RCC 7860 (cell line): ENCODE measurements around the gene HIVEP3.

Experiments
- DNase-seq: peaks from one replicate; pipeline ENCODE4 v3.0.0-alpha.2; 2015; ENCODE audit warnings: low spot score
- FAIRE-seq: peaks from 2 replicates; lab custom pipeline; 2012; peaks lifted over from hg19 to GRCh38; lab: Jason Lieb, UNC

HIVEP3 gene

GRCh38 chr1:41738006-41738405, 180.7 kb downstream of the HIVEP3 start:
- FAIRE-seq: no peak
- no peak for DNase-seq

DNA sequence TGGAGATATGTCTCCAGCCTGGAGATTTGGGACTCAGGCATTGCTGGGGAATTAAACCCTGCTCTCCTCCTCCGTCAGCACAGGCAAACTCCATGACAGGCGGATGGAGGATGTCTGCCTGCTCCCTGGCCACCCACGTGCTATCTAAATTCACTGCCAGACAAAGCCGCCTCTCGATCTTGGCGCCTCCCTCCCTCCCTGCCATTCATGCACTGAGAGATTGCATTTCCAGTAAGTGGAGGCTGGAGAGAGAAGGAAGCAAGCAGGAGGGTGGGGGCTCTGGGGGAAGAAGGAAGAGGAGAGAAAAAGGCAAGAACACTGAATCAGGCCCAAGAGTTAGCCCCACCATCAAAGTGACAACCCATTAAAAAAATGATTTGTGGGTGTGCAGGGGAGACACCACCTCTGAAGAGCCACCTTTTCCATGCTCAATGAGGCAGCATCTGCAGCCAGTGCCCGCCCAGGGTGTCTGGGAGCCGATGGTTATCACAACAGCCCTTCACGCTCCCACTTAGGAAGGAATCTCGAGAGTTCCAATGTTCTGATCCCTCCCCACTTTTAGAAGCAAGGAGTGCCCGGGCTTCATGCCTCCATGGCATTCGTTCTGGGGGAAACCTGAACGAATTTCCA, 183.0 kb downstream of the HIVEP3 start:
- FAIRE-seq (no peak), DNase-seq (no peak)

DNA sequence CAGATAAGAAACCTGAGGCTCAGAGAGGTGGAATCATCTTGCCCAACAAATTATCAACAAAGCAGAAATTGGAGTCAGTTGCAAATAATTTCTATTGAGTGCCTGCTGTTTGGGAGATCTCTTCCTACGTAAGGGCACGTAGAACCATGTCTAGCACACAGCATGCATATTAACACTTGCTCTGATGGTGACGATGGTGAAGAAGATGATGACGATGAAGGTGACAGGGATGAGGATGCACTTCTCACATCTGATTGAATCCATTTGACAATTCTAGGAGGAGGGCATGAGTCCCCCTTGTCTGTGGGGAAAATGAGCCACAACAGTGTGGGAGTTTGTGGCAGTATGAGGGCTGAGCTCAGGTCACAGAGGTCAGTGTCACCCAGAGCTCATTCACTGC, 183.6 kb downstream of the HIVEP3 start:
- DNase-seq (no peak), FAIRE-seq (no peak)

GRCh38 chr1:41734201-41734970, 184.3 kb downstream of the HIVEP3 start:
- FAIRE-seq: no peak
- no peak for DNase-seq

GRCh38 chr1:41733725-41734124, 185.0 kb downstream of the HIVEP3 start:
- DNase-seq (no peak), FAIRE-seq (no peak)

GRCh38 chr1:41733021-41733420, 185.7 kb downstream of the HIVEP3 start:
- no peak for DNase-seq
- FAIRE-seq: no peak

- DNase-seq: no peak
- FAIRE-seq: no peak
Measured at GRCh38 chr1:41731516-41732030, 187.1 kb downstream of the HIVEP3 start.

DNA sequence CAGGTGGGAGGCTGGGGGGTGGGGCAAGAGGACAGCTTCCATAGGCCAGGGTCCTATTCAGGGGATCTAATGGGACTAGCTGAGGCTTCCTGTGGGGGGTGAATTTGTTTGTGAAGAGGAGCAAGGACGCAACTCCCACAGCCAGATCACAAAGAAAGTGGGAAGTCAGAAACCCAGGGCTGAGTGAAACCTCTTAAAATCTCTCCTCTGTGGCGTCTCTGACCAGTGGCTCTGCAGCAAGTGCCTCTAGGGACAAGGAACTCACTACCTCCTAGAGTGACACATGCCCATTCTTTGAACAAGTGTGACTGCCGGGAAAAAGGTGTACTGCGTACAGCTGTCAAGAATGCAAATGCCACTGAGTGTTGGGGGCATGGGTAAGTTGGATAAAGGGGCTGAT, 187.9 kb downstream of the HIVEP3 start:
- no peak for DNase-seq
- FAIRE-seq: no peak

DNA sequence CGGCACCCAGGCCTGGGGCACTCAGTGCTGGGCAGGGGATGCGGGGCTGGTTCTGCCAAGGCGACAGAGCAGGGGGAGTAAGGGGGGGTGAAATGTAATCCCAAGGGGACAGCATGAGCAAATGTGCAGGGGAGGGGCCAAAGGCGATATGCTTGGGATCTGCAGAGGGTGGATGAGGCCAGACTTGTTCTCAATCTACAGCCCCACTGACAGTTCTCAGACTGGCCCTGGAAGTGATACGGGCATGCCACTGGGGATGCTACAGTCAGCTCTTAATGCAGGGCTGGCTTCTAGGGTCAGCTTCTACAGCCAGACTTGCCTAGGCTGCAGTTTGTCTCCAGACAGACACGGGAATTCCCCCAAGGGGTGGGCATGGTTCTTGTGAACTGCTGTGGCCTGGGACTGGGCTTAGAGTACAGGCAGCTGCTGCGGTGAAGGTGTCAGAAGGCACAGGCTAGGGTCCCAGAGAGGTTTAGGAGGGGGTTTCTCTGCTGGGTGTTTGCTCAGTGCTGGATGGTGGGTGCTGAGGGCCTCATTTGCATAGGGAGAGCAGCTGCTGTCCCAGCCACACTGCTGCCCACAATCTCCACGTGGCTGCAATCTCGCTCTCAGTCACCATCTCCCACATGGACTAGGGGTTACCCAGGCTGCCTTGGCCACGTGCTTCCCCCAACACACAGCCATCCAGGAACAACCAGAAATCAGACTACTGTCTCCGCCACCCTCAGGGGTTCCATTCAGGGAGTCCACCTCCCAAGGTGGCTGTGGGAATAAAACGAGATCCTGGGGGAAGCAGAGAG, 190.1 kb downstream of the HIVEP3 start:
- DNase-seq (no peak), FAIRE-seq (no peak)

DNA sequence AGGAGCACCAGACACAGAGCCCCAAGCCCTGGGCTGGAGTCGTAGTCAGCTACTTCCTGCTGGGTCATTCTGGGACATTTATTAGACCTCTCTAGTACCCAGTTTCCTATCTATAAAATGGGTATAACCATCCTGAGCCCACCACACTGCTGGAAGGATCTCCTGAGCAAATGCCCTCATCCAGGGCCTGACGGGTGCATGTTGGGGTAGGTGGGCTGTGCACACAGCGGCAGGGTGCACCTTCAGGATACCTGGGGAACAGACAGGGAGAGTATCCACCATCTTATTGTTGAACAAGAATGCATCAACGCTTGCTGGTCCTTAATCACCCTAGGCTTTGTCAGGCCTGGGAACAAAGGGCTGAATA, 191.0 kb downstream of the HIVEP3 start:
- no peak for FAIRE-seq

DNA sequence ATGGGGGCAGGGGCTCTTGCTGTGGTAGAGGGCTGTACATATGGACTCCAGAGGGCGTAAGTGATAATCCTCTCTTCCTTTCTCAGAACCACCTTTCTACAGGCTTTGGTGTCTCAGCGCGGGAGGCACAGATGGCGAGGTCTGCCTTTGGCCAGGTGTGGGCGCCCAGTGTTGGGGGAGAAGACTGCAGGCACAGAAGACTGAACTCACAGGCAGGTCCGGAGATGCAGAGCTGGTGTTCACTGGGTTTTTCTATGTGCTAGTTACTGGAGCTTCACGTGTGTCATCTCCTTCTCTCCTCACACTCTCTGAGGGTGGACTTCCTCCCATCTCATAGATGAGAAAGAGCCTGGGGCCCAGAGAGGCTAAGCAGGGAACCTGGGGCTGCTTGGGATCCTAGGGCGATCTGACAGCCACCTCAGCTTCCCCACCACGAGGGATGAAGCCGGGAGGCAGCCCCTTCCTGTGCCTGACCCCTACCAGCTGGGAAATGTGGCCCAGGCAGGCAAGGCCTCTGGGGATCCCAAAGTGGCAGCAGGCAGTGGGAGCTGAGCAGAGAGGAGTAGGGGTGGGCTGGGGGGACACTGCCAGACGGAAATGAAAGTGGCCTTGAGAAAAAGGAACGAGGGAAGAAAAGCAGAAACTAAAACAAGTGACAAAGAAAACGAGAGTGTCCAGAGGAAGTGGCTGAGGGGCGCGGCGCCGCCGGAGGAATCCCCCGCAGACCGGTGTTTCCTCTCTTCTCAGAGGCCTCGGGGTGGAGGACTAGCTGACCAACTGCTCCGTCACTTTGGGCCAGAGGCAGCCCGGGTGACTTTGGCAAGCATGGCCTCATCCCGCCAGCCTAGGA, 191.6 kb downstream of the HIVEP3 start:
- DNase-seq (no peak), FAIRE-seq (no peak)

More for the DNA sequence above, 191.0 kb downstream of the HIVEP3 start:
- no peak for DNase-seq

GRCh38 chr1:41726292-41726691, 192.4 kb downstream of the HIVEP3 start:
- no peak for FAIRE-seq
- no peak for DNase-seq

DNA sequence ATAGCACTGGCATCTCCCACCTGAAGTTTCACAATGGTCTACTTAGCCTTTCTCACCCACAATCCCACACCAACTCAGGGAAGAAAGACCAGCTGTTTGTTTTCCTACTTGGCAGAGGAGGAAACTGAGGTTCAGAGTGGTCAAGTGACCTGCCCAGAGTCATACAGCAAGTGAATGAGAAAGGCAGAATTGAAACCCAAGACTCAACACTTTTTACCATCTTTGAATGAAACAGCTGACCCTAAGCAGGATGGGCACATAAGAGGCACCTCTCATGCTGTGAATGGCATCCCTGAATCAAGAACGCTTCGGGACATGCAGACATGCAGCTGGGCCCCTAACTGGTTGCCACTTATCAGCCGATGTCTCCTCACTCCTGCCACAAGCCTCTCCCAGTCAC, 193.8 kb downstream of the HIVEP3 start:
- no peak for DNase-seq
- no peak for FAIRE-seq

DNA sequence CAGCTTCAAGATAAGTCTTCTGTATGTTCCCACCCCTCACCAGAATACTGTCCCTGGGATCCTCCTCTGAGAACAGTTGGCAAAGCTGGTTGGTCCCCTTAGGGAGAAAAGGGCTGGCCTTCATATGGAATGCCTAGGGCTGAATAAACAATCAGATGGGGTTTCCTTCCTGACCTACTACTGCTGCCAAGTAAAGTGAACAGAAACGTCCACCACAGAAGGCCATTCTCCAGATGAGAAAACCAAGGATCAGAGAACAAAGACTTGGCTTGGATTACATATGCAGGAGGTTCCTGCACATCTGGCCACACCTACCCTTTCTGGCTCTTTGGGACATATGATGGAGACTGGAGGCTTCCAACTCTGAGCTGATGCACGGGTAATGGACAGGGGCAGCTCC, 194.5 kb downstream of the HIVEP3 start:
- FAIRE-seq: no peak

GRCh38 chr1:41723786-41724185, 194.9 kb downstream of the HIVEP3 start:
- FAIRE-seq (no peak), DNase-seq (no peak)

More for the DNA sequence above, 194.5 kb downstream of the HIVEP3 start:
- DNase-seq: no peak

DNA sequence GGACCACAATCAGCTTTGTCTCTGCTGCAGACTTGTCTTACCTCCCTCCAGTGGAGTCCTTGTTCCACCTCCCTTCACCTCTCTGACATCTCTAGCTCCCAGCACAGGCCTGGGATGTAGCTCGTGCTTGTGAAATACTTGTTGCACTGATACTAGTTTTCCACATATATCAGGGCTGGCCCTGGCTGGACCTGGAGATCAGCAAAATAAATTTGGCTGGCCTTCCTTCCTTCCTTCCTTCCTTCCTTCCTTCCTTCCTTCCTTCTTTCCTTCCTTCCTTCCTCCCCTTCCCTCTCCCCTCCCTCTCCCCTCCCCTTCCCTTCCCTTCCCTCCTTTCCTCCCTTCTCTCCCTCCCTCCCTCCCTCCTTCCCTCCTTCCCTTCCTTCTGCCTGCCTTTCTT, 196.5 kb downstream of the HIVEP3 start:
- DNase-seq: no peak
- FAIRE-seq: no peak

DNA sequence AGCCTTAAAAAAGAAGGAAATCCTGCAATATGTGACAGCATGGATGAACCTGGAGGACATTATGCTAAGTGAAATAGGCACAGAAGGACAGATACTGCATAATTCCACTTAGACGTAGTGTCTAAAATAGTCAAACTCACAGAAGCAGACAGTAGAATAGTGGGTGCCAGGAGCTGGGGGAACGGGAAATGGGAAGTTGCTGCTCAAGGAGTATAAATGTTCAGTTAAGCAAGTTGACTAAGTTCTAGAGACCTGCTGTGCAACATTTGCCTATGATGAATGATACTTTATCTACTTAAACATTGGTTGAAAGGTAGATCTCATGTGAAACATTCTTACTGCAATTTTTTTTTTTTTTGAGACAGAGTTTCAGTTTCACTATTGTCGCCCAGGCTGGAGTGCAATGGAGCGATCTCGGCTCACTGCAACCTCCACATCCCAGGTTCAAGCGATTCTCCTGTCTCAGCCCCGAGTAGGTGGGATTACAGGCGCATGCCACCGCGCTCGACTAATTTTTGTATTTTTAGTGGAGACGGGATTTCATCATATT, 197.8 kb downstream of the HIVEP3 start:
- DNase-seq (no peak), FAIRE-seq (no peak)

DNA sequence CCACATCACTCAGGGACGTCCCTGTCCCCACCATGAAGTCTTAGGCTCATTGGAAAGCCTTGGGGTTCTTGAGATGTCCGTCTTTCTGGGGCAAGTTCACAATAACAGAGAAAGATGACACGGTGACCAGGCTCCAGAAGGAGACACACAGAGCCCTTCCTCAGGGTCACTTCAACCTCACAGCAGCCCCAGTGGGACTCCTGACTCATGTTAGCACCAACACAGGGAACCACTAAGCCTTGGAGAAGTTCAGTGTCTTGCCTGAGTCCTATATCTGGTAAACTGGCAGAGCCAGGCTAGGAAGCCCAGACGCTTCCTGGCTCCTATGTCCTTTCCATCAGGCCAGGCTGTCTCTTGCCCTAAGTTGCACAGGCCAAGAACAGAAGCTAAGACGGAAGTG, 199.1 kb downstream of the HIVEP3 start:
- DNase-seq (no peak), FAIRE-seq (no peak)

GRCh38 chr1:41719128-41719527, 199.6 kb downstream of the HIVEP3 start:
- DNase-seq (no peak), FAIRE-seq (no peak)

DNA sequence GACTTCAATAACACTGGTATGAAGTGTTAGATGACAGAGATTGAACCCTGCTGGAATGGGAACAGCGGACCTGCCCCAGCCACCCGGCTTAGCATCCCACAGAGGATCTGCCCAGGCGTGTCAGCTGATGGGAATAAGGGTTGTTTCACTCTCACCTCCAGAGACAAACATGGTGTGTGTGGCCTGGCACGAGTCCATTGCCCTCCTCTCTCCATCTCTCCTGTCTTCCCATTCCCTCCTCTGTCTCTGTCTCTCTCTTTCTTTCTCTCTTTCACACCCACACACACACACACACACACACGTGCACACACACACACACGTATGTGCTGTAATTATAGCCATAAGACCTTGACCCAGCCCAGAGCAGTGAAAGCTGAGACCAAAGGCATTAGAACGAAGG, 200.2 kb downstream of the HIVEP3 start:
- DNase-seq: no peak
- FAIRE-seq: no peak
